GM12874 (cell line): ENCODE data around the gene SCRN2.

Experiments
- TF ChIP-seq, protein P1 (sequence below): IDR thresholded peaks from 2 replicates; pipeline ENCODE4 v1.5.1; 2011; ENCODE audit warnings: low read depth, mild to moderate bottlenecking, control low read depth, low read length, moderate library complexity; ENCODE audit not compliant: insufficient read depth

The SCRN2 gene

DNA sequence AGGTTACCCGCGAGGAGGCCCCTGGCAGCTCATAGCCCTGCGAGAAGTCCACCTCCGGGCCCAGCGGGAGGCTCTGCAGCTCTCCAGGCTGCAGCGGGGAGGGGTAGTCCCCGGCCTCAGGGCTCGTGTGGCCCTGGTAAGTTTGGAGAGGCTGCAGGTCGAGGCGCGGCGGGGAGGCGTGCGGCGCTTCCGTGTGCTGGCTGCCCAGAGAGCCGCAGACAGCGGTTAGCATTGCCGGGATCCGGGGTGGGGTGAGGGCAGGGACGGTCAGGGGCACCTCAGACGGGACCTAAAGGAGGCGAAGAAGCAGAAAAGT, 7.1 kb upstream of the SCRN2 start:
- TF ChIP-seq, protein P1, sequence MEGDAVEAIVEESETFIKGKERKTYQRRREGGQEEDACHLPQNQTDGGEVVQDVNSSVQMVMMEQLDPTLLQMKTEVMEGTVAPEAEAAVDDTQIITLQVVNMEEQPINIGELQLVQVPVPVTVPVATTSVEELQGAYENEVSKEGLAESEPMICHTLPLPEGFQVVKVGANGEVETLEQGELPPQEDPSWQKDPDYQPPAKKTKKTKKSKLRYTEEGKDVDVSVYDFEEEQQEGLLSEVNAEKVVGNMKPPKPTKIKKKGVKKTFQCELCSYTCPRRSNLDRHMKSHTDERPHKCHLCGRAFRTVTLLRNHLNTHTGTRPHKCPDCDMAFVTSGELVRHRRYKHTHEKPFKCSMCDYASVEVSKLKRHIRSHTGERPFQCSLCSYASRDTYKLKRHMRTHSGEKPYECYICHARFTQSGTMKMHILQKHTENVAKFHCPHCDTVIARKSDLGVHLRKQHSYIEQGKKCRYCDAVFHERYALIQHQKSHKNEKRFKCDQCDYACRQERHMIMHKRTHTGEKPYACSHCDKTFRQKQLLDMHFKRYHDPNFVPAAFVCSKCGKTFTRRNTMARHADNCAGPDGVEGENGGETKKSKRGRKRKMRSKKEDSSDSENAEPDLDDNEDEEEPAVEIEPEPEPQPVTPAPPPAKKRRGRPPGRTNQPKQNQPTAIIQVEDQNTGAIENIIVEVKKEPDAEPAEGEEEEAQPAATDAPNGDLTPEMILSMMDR, result no peak

DNA sequence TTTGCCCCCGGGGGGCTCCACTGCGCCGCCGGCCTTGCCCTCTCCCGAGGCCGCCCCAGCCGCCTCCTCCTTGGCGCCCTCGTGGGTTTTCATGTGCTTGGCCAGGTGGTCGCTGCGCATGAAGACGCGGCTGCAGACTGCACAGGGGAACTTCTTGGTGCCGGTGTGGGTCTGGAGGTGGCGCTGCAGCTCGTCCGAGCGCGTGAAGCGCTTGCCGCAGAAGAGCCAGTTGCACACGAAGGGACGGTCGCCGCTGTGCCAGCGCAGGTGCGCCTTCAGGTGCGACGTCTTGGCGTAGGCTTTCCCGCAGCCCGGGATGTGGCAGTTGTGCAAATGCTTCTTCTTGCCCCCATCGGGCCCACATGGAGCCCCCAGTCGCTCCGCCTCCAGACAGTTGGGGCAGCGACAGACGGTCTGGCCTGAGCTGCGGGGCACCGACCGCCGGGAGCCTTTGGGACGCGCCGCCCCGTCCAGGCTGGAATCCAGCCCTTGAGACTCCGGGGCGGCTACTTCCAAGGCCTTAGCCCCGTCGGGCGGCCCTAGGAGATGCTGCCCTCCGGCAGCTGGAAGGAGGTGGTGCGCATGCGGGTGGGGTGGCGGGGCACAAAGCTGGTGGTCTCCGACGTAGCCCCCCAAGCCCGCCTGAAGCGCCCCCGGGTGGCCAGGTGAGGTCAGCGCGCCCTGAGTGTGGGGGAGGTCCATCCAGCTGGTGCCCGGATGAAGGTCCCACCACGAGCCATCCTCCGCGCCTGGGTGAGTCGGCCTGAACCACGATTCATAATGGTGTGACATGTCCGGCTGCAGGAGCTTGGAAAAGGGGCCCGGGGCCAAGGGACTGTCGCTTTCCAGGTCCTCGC, 6.5 kb upstream of the SCRN2 start:
- TF ChIP-seq, protein P1, result peak; percentile 44

DNA sequence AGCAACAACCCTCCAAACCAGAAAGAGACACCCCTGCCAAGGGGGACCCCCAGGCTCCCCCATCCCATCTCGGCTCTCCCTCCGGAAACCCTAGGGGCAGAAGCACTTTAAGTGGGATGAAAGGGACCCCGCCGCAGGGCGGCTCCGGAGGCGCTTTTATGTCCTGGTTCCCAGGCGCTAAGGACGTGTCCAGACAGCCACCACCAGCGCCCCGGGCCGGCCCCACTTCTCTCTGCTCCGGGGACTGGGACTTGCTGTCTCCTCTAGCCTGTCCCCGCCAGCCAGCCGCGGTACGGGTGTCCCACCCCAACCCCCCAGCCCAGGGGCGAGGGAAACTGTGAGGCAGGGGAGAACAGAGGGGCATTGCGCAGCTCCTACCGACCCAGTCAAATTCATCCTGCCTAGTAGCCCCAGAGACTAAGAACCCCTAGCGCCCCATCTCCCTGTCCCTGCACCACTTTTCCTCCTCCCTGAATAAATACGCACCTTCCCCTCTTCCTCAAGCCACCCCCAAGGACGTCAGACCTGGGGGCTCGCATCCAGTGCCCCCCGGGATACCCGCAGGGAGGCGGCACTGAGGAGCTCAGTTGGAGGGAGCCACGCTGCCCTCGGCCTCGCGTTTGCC, 5.8 kb upstream of the SCRN2 start:
- TF ChIP-seq, protein P1, result no peak

DNA sequence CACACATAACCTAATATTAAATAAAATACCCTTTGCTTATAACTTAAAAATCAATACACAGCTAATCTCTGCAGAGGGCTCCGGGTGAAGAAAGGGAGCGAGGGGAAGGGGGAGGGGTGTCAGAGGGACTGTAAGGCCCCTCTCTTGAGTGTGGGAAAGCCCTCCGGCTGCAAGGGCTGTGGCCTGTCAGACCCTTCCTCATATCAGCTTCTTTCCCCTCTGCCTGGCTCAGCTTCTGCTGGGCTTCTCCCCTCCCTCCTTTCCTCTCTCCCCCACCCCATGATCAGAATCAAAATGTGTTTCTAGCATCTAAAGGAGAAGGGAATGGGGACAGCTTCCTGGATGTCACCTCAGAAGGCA, 4.6 kb upstream of the SCRN2 start:
- TF ChIP-seq, protein P1, result no peak

DNA sequence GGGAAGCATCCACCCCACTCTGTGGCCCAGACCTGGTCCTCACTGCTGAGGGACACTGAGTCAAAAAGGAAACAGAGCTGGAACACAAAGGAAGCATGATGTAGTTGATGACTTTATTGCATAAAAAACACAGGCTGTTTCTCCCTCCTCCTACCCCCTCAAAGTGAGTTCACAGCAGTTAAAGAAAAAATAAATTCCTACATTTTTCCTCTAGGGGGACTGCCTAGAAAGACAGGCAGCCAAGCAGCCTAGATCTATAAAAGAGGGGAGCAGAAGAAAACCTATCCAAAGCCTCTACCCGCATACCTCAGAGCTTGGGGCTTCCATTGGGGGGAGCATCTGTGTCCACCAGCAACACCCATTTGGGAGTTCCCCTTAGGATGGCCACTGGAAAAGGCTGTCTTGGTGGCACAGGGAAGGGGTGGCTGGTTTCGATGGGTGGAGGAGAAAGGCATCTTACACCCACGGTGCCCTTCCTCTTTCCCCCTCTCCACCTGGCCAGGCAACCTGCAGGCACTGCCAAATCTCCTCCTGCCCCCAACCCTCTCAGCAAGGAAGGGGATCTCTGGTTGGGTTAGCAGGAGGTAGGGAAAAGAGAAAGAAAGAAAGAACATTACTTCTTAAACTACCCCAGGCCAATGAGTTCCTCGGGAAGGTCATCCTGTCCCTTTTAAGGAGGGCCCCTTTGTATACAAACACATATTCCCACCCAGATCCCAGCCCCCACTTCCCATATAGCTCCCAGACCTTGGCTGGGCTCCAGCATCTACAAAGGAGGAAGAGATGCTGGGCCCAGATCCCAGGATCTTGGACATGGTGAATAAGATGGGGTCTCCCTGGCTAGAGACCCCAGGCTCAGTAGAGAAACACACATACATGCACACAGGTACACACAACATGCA, 4.0 kb upstream of the SCRN2 start:
- TF ChIP-seq, protein P1, result 0 out of 2 replicates have a peak, but pooled peaks have one; percentile 6

DNA sequence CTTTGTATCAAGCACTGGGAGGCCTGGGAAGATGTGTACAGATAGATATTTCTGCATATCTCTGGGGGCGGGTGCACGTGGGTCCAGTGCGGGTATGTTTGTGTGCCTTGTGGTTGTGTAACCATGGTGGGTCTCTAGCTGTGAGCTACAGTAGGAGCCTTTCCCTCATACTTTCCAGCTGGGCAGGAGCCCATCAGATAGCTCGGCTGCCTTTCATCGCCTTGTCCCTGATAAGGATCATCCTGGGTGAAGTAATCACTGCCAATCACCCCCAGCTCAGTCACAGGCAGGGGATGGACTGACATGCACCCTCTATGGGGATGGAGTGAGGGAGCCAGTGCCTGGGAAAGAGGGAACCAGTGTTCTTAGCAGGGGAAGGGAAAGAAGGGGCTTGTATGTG, 3.2 kb upstream of the SCRN2 start:
- TF ChIP-seq, protein P1, result no peak

DNA sequence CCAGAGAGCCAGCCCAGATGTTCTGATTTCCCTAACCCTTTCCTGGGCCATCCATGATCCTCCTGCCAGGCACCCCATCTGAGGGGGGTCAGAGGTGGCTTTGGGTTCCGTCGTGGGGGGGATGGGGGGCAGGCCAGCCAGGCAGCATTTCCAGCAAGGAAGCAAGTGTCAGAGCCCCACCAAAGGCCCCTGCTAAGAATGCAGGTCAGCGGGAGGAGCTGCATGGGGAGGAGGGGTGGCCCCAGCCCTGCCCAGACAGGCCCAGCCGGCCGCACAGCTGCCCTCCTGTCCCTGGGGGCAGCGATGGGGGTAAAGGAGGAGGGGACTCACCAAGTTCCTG, 2.3 kb upstream of the SCRN2 start:
- TF ChIP-seq, protein P1, result no peak
